HG02840 (cell line): ENCODE data around the gene CYLD.

ENCODE experiments used
- ATAC-seq: cut with Tn5 transposase; IDR thresholded peaks from one replicate; pipeline ENCODE4 v1.9.1; 2021; ENCODE audit warnings: mild to moderate bottlenecking, moderate library complexity, moderate number of reproducible peaks; ENCODE audit not compliant: unreplicated experiment, low FRiP score

Gene CYLD

DNA sequence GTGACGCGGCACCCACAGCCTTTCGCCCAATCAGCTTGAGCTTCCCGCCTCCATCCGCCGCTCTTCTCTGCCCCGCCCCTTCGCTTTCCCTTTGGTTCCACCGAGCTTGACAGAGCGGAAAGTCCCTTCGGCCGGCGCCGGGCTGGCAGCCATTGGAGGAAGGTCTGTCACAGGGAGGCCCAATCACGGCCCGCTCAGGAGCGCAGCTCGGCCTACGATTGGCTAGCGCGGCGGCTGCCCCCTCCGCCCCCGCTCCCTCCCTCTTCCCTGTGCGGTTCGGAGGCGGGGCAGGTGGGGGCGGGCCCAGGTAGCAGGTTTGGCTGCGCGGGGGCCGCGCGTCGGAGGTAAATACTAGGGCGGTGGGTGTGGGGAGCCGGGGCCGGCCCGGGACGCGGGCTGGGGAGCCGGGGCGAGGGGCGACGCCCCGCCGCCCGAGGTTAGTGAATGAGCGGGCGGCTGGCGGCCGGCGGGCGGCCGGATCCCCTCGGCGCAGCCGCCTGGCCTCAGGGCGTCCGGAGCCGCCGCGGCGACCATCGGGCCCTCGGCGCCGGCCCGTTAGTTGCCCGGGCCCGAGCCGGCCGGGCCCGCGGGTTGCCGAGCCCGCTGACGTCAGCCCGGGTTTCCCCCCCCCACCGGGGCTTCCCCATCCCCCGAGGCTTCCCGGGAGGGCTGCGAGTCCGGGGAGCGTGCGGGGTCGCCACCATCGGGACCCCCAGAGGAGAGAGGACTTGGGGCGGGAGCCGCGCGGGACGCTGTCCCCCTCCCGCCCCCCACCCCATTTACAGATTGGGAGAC, at the start of gene CYLD:
Gene CYLD, plus strand, starts transcription at position 306 of the 795 bp plus-strand sequence. CDS start 7,613 bp downstream, outside the sequence.
- peak; percentile 93 for ATAC-seq

DNA sequence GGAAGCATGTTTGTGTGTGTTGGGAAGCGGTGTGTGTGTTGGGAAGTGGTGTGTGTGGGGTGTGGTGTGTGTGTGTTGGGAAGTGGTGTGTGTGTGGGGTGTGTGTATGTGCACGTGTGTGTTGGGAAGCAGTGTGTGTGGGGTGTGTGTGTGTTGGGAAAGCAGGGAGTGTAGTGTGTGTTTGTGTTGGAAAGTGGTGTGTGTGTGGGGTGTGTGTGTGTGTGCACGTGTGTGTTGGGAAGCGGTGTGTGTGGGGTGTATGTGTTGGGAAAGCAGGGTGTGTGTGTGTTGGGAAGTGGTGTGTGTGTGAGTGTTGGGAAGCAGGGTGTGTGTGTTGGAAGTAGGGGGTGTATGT, 49.3 kb upstream of the CYLD start:
- ATAC-seq: no peak

DNA sequence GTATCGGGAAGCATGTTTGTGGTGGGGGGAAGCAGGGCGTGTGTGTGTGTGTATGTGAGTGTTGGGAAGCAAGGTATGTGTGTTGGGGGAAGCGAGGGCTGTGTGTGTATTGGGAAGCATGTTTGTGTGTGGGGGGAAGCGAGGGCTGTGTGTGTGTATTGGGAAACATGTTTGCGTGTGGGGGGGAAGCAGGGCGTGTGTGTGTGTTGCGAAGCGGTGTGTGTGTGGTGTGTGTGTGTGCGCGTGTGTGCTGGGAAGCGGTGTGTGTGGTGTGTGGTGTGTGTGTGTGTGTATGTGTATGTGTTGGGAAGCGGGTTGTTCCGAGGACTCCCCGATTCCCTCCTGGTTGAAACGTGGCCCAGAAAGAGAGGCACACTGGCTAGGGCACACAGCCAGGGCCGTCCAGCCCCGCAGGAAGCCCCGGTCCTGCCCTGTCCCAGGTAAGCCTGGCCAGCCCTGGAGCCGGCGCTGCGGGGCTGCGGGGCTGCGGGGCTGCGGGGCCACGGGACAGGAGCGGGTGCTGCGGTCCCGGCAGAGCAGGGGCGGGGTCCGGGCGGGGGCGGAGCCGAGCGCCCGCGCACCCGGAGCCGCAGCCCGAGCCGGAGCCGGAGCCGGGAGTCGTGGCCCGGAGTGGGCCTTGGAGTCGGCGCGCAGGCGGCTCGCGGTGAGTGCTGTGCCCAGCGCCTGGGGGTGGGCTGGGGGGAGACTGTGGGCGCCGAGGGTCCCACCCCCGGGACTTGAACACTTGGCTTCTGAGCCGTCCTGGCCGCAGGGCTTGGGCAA, 48.7 kb upstream of the CYLD start, which contains the start of gene NOD2:
Gene NOD2, plus strand, starts transcription at position 608 of the 783 bp plus-strand sequence. CDS start 5,890 bp downstream, outside the sequence.
- no peak for ATAC-seq

DNA sequence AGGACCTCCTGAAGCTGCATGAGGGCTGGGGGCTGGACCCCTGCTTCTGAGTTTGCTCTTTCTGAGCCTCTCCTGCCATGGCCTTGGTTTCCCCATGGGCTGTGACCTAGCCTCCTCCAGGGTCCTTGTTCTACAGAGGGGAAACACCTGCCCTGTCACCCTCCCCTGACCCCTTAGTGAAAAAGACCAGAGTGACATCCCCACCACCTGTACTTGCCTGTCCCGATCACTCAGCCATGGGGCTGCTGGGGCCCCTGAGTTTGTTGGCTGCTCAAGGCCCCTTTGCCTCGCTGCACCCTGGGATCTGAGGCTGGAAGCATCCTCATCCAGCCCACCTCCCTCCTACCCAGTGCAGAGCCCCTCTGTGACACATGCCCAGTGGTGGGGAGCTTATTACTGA, 47.7 kb upstream of the CYLD start:
- ATAC-seq: no peak

- ATAC-seq: no peak
Measured at GRCh38 chr16:50695017-50696000, 46.6 kb upstream of the CYLD start.

GRCh38 chr16:50696126-50696525, 45.8 kb upstream of the CYLD start:
- peak; percentile 32 for ATAC-seq

GRCh38 chr16:50696575-50697420, 45.1 kb upstream of the CYLD start:
- ATAC-seq: peak; percentile 50

DNA sequence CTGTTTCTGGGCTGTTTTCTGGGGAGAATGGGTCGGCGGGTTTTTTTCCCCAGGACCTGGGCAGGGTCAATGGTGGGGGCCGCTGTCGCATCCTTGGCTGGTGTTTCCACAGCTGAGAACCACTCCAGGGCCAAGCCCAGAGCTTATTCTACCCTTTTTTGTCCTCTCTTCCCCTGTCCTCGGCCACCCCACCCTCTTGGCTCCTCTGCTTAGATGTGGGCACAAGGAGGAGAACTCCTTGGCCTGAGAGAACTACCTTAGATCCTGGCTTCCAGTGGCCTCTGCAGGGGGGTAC, 44.5 kb upstream of the CYLD start:
- no peak for ATAC-seq

- ATAC-seq: no peak
Measured at GRCh38 chr16:50697881-50698767, 43.8 kb upstream of the CYLD start.

DNA sequence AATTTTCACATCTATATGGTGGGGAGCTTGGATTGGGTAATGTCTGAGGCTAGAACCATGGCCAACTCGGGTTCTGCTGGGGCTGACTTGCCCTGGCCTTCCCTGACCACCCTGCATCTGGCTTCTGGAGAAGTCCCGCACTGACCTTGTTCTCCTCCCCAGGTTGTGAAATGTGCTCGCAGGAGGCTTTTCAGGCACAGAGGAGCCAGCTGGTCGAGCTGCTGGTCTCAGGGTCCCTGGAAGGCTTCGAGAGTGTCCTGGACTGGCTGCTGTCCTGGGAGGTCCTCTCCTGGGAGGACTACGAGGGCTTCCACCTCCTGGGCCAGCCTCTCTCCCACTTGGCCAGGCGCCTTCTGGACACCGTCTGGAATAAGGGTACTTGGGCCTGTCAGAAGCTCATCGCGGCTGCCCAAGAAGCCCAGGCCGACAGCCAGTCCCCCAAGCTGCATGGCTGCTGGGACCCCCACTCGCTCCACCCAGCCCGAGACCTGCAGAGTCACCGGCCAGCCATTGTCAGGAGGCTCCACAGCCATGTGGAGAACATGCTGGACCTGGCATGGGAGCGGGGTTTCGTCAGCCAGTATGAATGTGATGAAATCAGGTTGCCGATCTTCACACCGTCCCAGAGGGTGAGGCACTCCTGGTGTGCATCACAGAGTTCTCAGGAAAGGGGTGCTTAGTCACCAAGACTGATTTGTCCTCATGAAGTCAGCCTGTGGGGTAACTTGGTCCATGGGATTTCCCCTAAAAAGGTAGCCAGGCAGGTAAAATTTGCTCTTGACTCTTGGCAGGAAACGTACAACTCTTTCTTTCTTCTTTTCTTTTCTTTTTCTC, 42.3 kb upstream of the CYLD start:
- no peak for ATAC-seq

DNA sequence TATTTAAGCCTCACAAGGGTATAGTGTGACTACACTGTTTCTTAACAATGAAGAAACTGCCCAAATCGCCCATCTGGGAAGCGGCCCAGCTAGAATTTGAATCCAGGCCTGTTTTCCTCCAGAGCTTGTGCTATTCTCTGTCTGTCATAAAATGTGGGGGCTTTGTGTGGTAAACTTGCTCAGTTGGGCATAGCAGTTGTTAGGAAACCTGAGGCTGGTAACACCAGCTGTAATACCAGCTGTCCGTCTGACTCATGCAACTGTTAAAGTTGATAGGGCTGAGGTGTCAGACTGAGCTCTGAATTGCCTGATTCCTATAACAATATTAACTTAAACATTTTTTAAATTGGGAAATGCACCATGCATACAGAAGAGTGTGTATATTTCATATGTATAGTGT, 39.2 kb upstream of the CYLD start:
- no peak for ATAC-seq

GRCh38 chr16:50704245-50704644, 37.6 kb upstream of the CYLD start:
- ATAC-seq: no peak

GRCh38 chr16:50705436-50706110, 36.3 kb upstream of the CYLD start:
- ATAC-seq: no peak

GRCh38 chr16:50706250-50706649, 35.6 kb upstream of the CYLD start:
- no peak for ATAC-seq

- no peak for ATAC-seq
Measured at GRCh38 chr16:50708373-50709060, 33.4 kb upstream of the CYLD start.

DNA sequence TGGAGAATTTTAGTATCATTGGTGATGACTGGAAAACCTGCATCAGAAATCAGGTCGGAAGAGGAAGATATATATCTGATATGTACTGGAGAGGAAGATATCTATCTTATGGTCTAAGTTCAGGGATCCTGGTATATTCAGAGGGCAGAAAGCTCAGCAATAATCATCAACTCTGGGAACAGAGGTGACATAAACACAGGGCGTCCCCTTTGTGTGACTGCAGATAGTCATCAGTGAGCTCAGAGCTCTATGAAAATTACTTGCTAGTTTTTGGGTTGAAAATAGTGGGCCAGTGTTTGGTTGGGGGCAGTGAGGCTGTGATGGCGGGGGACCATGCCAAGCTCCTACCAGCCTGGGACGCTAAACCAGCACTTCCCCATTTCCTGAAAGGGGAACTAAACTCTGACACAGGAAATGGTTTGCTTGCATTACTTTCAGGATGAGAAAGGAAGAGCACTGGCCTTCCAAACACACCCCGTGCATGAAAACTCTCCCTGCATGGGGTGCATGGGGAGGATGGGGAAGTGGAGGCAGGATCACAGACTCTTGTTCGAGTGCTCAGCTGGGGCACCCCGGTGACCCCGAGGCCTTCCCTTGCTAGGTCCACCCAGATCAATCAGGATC, 32.7 kb upstream of the CYLD start:
- no peak for ATAC-seq
